Neural cell (in vitro differentiated cells): ENCODE measurements around the gene HDLBP. TPM values are rescaled to one million over a fixed set of nuclear protein-coding genes. Genes with fewer than 3 reads are reported as not detected.

ENCODE experiments used
- H2AFZ ChIP-seq: fragments of 200-600, 300-800 bp; sonication (generic), shearing (Covaris generic); 2 replicates; pipeline ENCODE4 v1.6.0; 2014; ENCODE audit warnings: low read depth, mild to moderate bottlenecking, antibody characterized with exemption, low read length, moderate library complexity
- H3F3A ChIP-seq: fragments of 200-600 bp; shearing (Covaris generic); 2 replicates; pipeline ENCODE4 v1.6.1; 2016; ENCODE audit warnings: mild to moderate bottlenecking, moderate library complexity, mixed read lengths, antibody characterized with exemption, low read length; ENCODE audit not compliant: insufficient read depth, poor library complexity, severe bottlenecking
- H3K27ac ChIP-seq: fragments of 200-600, 300-800 bp; sonication (generic), shearing (Covaris generic); 2 replicates; pipeline ENCODE4 v1.5.1; 2014; ENCODE audit warnings: mild to moderate bottlenecking, low read length, moderate library complexity
- H3K27me3 ChIP-seq: fragments of 300-800, 200-600 bp; sonication (generic), shearing (Covaris generic); 2 replicates; pipeline ENCODE4 v1.6.0; 2014; ENCODE audit warnings: mild to moderate bottlenecking, low read depth, low read length, moderate library complexity; ENCODE audit not compliant: insufficient read depth
- H3K36me3 ChIP-seq: fragments of 300-800, 200-600 bp; sonication (generic), shearing (Covaris generic); 2 replicates; pipeline ENCODE4 v1.5.1; 2014; ENCODE audit warnings: mild to moderate bottlenecking, antibody characterized with exemption, low read length, moderate library complexity; ENCODE audit not compliant: insufficient read depth
- H3K4me2 ChIP-seq: fragments of 300-800, 200-600 bp; sonication (generic), shearing (Covaris generic); 2 replicates; pipeline ENCODE4 v1.6.0; 2014; ENCODE audit warnings: mild to moderate bottlenecking, low read length
- H3K4me3 ChIP-seq: fragments of 300-800, 200-600 bp; sonication (generic), shearing (Covaris generic); 2 replicates; pipeline ENCODE4 v1.5.1; 2014; ENCODE audit warnings: mild to moderate bottlenecking, low read length, moderate library complexity
- H3K79me2 ChIP-seq: fragments of 200-600 bp; shearing (Covaris generic); replicated peaks from 2 replicates; pipeline ENCODE4 v1.6.0; 2014; ENCODE audit warnings: mild to moderate bottlenecking, low read length, moderate library complexity; ENCODE audit not compliant: insufficient read depth
- H3K9ac ChIP-seq: fragments of 300-800, 200-600 bp; sonication (generic), shearing (Covaris generic); 2 replicates; pipeline ENCODE4 v1.6.1; 2016; ENCODE audit warnings: mild to moderate bottlenecking, low read length, mixed read lengths
- H3K9me2 ChIP-seq: fragments of 200-600 bp; shearing (Covaris generic); 2 replicates; pipeline ENCODE4 v1.6.1; 2016; ENCODE audit warnings: mild to moderate bottlenecking, low read length, mixed read lengths; ENCODE audit not compliant: insufficient read depth
- H3K9me3 ChIP-seq: fragments of 200-600, 300-800 bp; sonication (generic), shearing (Covaris generic); 2 replicates; pipeline ENCODE4 v1.6.1; 2016; ENCODE audit warnings: mild to moderate bottlenecking, mixed run types, low read length, moderate library complexity, mixed read lengths
- H4K20me1 ChIP-seq: fragments of 200-600 bp; shearing (Covaris generic); 2 replicates; pipeline ENCODE4 v1.6.1; 2016; ENCODE audit warnings: mild to moderate bottlenecking, mixed run types; ENCODE audit not compliant: insufficient read depth
- EP300 ChIP-seq: fragments of 450-650 bp; conservative IDR thresholded peaks from 2 replicates; pipeline ENCODE4 v1.6.1; 2014; ENCODE audit warnings: antibody characterized with exemption, mild to moderate bottlenecking, moderate library complexity; ENCODE audit not compliant: poor library complexity, severe bottlenecking
- EZH2 ChIP-seq: fragments of 200-600, 300-800 bp; shearing (Covaris generic), sonication (generic); IDR thresholded peaks from 2 replicates; pipeline ENCODE4 v1.6.1; 2014; ENCODE audit warnings: antibody characterized with exemption, low read length, borderline replicate concordance, mild to moderate bottlenecking; ENCODE audit not compliant: insufficient read depth, poor library complexity, severe bottlenecking
- MXI1 ChIP-seq: fragments of 450-650 bp; conservative IDR thresholded peaks from 2 replicates; pipeline ENCODE4 v1.6.1; 2014; ENCODE audit warnings: antibody characterized with exemption, mild to moderate bottlenecking; ENCODE audit not compliant: poor library complexity, severe bottlenecking
- POLR2AphosphoS5 ChIP-seq: IDR thresholded peaks from 2 replicates; pipeline ENCODE4 v1.6.1; 2012
- RAD21 ChIP-seq: fragments of 450-650 bp; conservative IDR thresholded peaks from 2 replicates; pipeline ENCODE4 v1.6.1; 2014; ENCODE audit warnings: antibody characterized with exemption, mild to moderate bottlenecking, moderate library complexity
- REST ChIP-seq: IDR thresholded peaks from 2 replicates; pipeline ENCODE4 v1.6.1; 2012; ENCODE audit warnings: borderline replicate concordance
- SMC3 ChIP-seq: fragments of 450-650 bp; conservative IDR thresholded peaks from 2 replicates; pipeline ENCODE4 v1.6.1; 2014; ENCODE audit warnings: antibody characterized with exemption, mild to moderate bottlenecking, moderate library complexity; ENCODE audit not compliant: poor library complexity
- TAF1 ChIP-seq: IDR thresholded peaks from 2 replicates; pipeline ENCODE4 v1.6.1; 2012; ENCODE audit warnings: low read depth
- polyA plus RNA-seq: library from polyadenylated mRNA; depleted of rRNA; stranded (reverse); fragments of >200 nt; gene quantifications from 2 replicates; pipeline ENCODE4 v1.2.3, GENCODE V29; 2014
- TF ChIP-seq, protein P1 (sequence below): fragments of 450-650 bp; IDR thresholded peaks from 2 replicates; pipeline ENCODE4 v1.5.1; 2014; ENCODE audit warnings: antibody characterized with exemption, mild to moderate bottlenecking, moderate library complexity; ENCODE audit not compliant: poor library complexity, severe bottlenecking

Gene HDLBP
- polyA plus RNA-seq, 1 donor from 2014 or later: 61.9 TPM

DNA sequence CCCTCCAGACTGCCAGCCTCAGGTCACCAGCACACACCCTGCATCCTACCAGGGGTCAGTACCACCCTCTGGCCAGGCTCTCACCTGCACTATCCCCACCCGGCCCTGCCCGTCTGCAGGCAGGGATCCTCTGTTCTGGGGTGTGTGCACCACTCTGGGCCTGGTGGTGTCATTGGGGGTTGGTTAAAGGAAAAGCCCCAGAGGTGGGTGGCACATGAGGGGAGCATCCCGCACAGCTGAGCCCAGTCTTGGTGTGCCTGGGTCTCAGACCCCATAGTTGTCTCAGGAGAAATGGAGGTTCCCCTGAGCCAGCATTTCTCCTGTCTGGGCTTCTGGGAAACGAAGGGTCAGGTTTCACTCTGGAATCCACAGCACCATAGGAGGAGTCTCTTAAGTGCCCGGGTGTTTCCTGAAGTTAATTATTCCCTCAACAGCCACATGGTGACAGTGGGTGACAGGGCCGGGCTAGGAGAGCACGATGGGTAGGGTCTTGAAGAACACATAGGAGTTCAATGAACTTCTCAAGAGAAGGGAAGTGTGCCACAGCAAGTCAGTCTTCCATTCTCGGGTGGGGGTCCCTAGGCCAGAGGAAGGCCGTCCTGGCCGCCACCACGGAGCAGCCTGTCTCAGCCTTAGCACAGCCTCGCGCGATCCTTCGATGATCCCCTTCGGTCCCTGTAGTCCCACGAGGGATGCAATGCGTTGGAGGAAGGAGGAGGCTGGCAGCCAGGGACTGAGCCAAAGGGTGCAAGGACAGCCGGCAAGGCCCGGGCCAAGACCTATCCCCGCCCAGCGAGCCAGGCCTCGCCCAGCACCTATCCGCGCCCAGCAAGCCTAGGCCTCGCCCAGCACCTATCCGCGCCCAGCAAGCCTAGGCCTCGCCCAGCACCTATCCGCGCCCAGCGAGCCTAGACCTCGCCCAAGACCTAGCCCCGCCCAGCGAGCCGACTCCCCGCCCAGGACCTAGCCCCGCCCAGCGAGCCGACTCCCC is 39.5 kb upstream of the HDLBP start (continued):
- no peak for TF ChIP-seq EZH2
- TF ChIP-seq EP300: no peak
- no peak for TF ChIP-seq TAF1
- no peak for TF ChIP-seq POLR2AphosphoS5
- TF ChIP-seq RAD21: no peak

DNA sequence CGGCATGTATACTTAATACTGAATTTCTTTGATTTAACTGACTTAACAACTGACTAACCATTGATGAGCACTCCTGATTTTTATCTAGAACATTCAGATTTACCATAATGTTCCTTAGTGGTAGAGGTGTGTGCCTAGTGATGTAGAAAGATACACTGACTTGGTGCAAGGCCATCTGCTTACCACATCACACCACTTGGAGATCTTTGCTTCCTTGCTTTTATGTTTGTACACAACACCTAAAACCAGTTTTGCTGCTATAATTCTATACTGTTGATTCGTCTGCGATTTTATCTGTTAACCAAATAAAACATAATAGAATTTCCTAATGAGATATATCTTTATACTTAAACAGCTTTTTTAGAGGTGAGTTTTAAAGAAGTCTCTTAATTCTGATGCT is 36.8 kb upstream of the HDLBP start:
- no peak overlapping the region for H3K4me2 ChIP-seq
- no peak overlapping the region for H3K9ac ChIP-seq
- no peaks in the 10 kb centered on the region for H3F3A ChIP-seq
- H3K4me3 ChIP-seq: no peak overlapping the region
- H4K20me1 ChIP-seq: no peaks in the 10 kb centered on the region
- TF ChIP-seq EZH2 (no peak), MXI1 (no peak), RAD21 (no peak), REST (no peak), EP300 (no peak), SMC3 (no peak), TAF1 (no peak), POLR2AphosphoS5 (no peak)
- TF ChIP-seq, protein P1, sequence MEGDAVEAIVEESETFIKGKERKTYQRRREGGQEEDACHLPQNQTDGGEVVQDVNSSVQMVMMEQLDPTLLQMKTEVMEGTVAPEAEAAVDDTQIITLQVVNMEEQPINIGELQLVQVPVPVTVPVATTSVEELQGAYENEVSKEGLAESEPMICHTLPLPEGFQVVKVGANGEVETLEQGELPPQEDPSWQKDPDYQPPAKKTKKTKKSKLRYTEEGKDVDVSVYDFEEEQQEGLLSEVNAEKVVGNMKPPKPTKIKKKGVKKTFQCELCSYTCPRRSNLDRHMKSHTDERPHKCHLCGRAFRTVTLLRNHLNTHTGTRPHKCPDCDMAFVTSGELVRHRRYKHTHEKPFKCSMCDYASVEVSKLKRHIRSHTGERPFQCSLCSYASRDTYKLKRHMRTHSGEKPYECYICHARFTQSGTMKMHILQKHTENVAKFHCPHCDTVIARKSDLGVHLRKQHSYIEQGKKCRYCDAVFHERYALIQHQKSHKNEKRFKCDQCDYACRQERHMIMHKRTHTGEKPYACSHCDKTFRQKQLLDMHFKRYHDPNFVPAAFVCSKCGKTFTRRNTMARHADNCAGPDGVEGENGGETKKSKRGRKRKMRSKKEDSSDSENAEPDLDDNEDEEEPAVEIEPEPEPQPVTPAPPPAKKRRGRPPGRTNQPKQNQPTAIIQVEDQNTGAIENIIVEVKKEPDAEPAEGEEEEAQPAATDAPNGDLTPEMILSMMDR: no peak
- H2AFZ ChIP-seq: no peak overlapping the region
- H3K9me2 ChIP-seq: no peaks in the 10 kb centered on the region
- H3K36me3 ChIP-seq: peaks cover 7% of the 10 kb centered on the region
- H3K9me3 ChIP-seq: no peaks in the 10 kb centered on the region
- peaks cover 8% of the 10 kb centered on the region for H3K79me2 ChIP-seq
- no peak overlapping the region for H3K27ac ChIP-seq
- no peaks in the 10 kb centered on the region for H3K27me3 ChIP-seq

DNA sequence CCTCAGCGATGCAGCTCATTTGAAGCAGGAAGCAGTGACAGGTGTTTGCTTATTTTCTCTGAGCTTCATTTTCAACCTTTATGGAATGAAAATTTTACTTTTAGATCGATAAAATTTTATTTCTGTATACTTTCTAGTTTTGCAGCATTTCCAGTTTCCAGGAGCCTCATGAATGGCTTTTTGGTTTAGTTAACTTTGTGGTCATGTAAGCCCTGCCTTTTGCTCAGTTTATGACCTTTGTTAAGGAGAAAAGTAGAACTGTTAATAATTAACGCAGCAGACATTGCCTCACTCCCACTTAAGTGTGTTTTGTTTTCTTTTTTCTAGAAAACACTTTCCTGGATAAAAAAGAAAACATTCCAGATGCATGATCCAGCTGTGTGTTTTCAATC is 36.2 kb upstream of the HDLBP start:
- H3K4me3 ChIP-seq: no peak overlapping the region
- no peaks in the 10 kb centered on the region for H3F3A ChIP-seq
- no peaks in the 10 kb centered on the region for H3K27me3 ChIP-seq
- TF ChIP-seq, protein P1: no peak
- TF ChIP-seq REST: no peak
- no peak for TF ChIP-seq MXI1
- H3K4me2 ChIP-seq: no peak overlapping the region
- peaks cover 3% of the 10 kb centered on the region for H3K79me2 ChIP-seq
- H3K36me3 ChIP-seq: peaks cover 7% of the 10 kb centered on the region
- no peaks in the 10 kb centered on the region for H4K20me1 ChIP-seq
- H3K9me3 ChIP-seq: no peaks in the 10 kb centered on the region
- no peak overlapping the region for H2AFZ ChIP-seq
- H3K9ac ChIP-seq: no peak overlapping the region
- no peaks in the 10 kb centered on the region for H3K9me2 ChIP-seq
- H3K27ac ChIP-seq: no peak overlapping the region
